Measurements from ENCODE around the gene SIM2.

The SIM2 gene

GRCh38 chr21:36717976-36718375 lies 19.1 kb downstream of the SIM2 start:
- no peak for DNase-seq

GRCh38 chr21:36718951-36719501 lies 20.1 kb downstream of the SIM2 start:
- no peak for DNase-seq

- DNase-seq = no peak
Observed at GRCh38 chr21:36719614-36720013, 20.7 kb downstream of the SIM2 start.

- no peak for DNase-seq
Observed at GRCh38 chr21:36721817-36722216, 22.9 kb downstream of the SIM2 start.

GRCh38 chr21:36722370-36723368 lies 23.8 kb downstream of the SIM2 start:
- no peak for DNase-seq

GRCh38 chr21:36723371-36723881 lies 24.5 kb downstream of the SIM2 start:
- no peak for DNase-seq

- DNase-seq = no peak
Observed at GRCh38 chr21:36724660-36725059, 25.7 kb downstream of the SIM2 start.

GRCh38 chr21:36725793-36726386 lies 27.0 kb downstream of the SIM2 start:
- DNase-seq = no peak

- no peak for DNase-seq
Observed at GRCh38 chr21:36727866-36728265, 29.0 kb downstream of the SIM2 start.

GRCh38 chr21:36728371-36729111 lies 29.6 kb downstream of the SIM2 start:
- DNase-seq = no peak

- no peak for DNase-seq
Observed at GRCh38 chr21:36729310-36729970, 30.5 kb downstream of the SIM2 start.

GRCh38 chr21:36730291-36731281 lies 31.7 kb downstream of the SIM2 start:
- no peak for DNase-seq

- DNase-seq = no peak
Observed at GRCh38 chr21:36732217-36732616, 33.3 kb downstream of the SIM2 start.

GRCh38 chr21:36732761-36733160 lies 33.8 kb downstream of the SIM2 start:
- no peak for DNase-seq

GRCh38 chr21:36733857-36734256 lies 34.9 kb downstream of the SIM2 start:
- no peak for DNase-seq

GRCh38 chr21:36734367-36735200 lies 35.7 kb downstream of the SIM2 start:
- DNase-seq = no peak

GRCh38 chr21:36735201-36735515 lies 36.2 kb downstream of the SIM2 start:
- DNase-seq = no peak

- DNase-seq = no peak
Observed at GRCh38 chr21:36735724-36736320, 36.9 kb downstream of the SIM2 start.

- no peak for DNase-seq
Observed at GRCh38 chr21:36738489-36739126, 39.7 kb downstream of the SIM2 start.
